Neuron (in vitro differentiated cells): ENCODE measurements around the gene DACT1.

Experiments
- H2AFZ ChIP-seq: one replicate; pipeline ENCODE4 v1.6.1; 2013; ENCODE audit warnings: low read depth, mild to moderate bottlenecking, inconsistent platforms, low read length, moderate library complexity
- H3K27me3 ChIP-seq: one replicate; pipeline ENCODE4 v1.6.1; 2013; ENCODE audit warnings: low read length; ENCODE audit not compliant: insufficient read depth
- H3K36me3 ChIP-seq: one replicate; pipeline ENCODE4 v1.6.1; 2013; ENCODE audit warnings: low read length; ENCODE audit not compliant: insufficient read depth
- H3K4me1 ChIP-seq: one replicate; pipeline ENCODE4 v1.6.1; 2013; ENCODE audit warnings: low read length; ENCODE audit not compliant: insufficient read depth
- H3K4me3 ChIP-seq: 2 replicates; pipeline ENCODE4 v1.5.1; 2013; ENCODE audit warnings: mild to moderate bottlenecking, low read length, moderate library complexity
- H3K9me3 ChIP-seq: one replicate; pipeline ENCODE4 v1.6.1; 2013; ENCODE audit warnings: low read length

DACT1 gene

GRCh38 chr14:58639842-58640484 is 2.2 kb downstream of the DACT1 start:
- Histone ChIP-seq H3K36me3 (no peaks in the 10 kb centered on the region), H3K4me3 (peak overlapping the region; percentile 67), H3K9me3 (no peaks in the 10 kb centered on the region)

GRCh38 chr14:58640959-58641358 is 3.2 kb downstream of the DACT1 start:
- H3K36me3 ChIP-seq: no peaks in the 10 kb centered on the region
- no peak overlapping the region for H2AFZ ChIP-seq
- H3K4me3 ChIP-seq: no peak overlapping the region
- peaks cover 17% of the 10 kb centered on the region for H3K4me1 ChIP-seq
- H3K9me3 ChIP-seq: no peaks in the 10 kb centered on the region
- H3K27me3 ChIP-seq: peaks cover 9% of the 10 kb centered on the region

More at GRCh38 chr14:58639842-58640484, 2.2 kb downstream of the DACT1 start:
- H2AFZ ChIP-seq: no peak overlapping the region
- H3K27me3 ChIP-seq: peaks cover 12% of the 10 kb centered on the region
- peaks cover 17% of the 10 kb centered on the region for H3K4me1 ChIP-seq

DNA sequence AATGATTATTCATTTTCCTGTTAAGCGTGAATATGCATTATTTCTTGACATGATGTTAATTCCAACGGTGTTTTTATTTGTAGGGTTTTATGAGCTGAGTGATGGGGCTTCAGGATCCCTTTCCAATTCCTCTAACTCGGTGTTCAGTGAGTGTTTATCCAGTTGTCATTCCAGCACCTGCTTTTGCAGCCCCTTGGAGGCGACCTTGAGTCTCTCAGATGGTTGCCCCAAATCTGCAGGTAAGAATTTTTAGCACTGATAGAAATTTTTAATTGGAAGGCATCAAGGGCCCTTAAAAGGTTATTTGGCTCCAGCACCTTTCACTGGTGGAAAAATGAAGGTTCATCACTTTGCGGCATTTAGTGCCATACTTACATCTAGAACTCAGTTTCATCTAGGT is 3.7 kb downstream of the DACT1 start:
- Histone ChIP-seq H3K9me3 (no peaks in the 10 kb centered on the region), H3K4me3 (no peak overlapping the region), H3K36me3 (no peaks in the 10 kb centered on the region), H2AFZ (no peak overlapping the region), H3K27me3 (peaks cover 5% of the 10 kb centered on the region), H3K4me1 (peaks cover 17% of the 10 kb centered on the region)

DNA sequence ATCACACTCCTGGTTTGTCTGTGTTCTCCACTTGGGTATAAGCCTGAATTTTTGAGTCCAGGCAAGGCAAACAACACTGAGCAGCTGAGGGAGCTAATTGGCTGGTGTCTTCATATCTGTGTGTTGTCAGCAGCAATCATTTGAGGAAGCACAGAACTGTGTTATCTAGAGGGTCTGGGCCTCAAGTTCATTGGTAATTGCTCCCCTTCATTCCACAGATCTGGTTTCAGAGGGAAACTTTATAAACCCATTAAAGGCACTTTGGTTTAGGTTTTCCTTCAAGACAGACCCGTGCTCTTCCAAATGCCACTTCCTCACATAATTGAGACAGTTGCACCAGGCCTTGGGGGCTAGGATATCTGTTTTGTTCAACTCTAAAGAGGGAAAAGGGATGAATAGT is 5.6 kb downstream of the DACT1 start:
- H3K36me3 ChIP-seq: no peaks in the 10 kb centered on the region
- no peaks in the 10 kb centered on the region for H3K9me3 ChIP-seq
- no peak overlapping the region for H3K4me3 ChIP-seq
- peaks cover 15% of the 10 kb centered on the region for H3K4me1 ChIP-seq
- H2AFZ ChIP-seq: no peak overlapping the region
- no peaks in the 10 kb centered on the region for H3K27me3 ChIP-seq

DNA sequence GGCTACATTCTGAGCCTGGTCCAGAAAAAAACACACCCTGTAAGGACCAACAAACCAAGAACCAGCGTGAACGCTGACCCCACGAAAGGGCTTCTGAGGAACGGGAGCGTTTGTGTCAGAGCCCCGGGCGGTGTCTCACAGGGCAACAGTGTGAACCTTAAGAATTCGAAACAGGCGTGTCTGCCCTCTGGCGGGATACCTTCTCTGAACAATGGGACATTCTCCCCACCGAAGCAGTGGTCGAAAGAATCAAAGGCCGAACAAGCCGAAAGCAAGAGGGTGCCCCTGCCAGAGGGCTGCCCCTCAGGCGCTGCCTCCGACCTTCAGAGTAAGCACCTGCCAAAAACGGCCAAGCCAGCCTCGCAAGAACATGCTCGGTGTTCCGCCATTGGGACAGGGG is 7.9 kb downstream of the DACT1 start:
- no peaks in the 10 kb centered on the region for H3K4me1 ChIP-seq
- H3K9me3 ChIP-seq: no peaks in the 10 kb centered on the region
- no peaks in the 10 kb centered on the region for H3K36me3 ChIP-seq
- no peak overlapping the region for H3K4me3 ChIP-seq
- H2AFZ ChIP-seq: no peak overlapping the region
- H3K27me3 ChIP-seq: no peaks in the 10 kb centered on the region

- Histone ChIP-seq H3K36me3 (no peaks in the 10 kb centered on the region), H3K4me3 (no peak overlapping the region), H3K27me3 (no peaks in the 10 kb centered on the region), H3K9me3 (no peaks in the 10 kb centered on the region), H2AFZ (no peak overlapping the region), H3K4me1 (no peaks in the 10 kb centered on the region)
Measured at GRCh38 chr14:58646479-58646878, 8.7 kb downstream of the DACT1 start.

DNA sequence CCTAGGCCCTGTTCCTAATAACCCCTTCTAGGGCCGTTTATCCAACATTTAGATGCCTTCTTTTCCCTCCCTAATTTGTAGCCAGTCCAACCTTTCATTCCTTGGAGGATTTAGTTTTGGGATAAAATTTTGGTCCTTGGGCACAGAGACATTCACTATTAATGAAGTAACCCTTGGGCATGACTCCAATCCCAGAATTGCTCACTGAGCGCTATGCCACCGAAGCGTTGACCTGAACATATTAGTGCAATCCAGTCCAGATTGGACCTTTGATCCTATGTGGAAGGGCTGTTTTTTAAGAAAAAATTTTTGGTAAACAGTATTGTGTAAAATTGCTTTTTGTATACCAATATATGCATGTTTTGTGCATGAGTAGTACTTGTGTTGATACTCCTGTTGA is 10.0 kb downstream of the DACT1 start:
- no peak overlapping the region for H3K4me3 ChIP-seq
- H3K9me3 ChIP-seq: no peaks in the 10 kb centered on the region
- H2AFZ ChIP-seq: no peak overlapping the region
- no peaks in the 10 kb centered on the region for H3K36me3 ChIP-seq
- no peaks in the 10 kb centered on the region for H3K4me1 ChIP-seq
- H3K27me3 ChIP-seq: no peaks in the 10 kb centered on the region

GRCh38 chr14:58650857-58651256 is 13.1 kb downstream of the DACT1 start:
- H2AFZ ChIP-seq: no peak overlapping the region
- H3K4me3 ChIP-seq: no peak overlapping the region
- no peaks in the 10 kb centered on the region for H3K36me3 ChIP-seq
- no peaks in the 10 kb centered on the region for H3K9me3 ChIP-seq
- H3K4me1 ChIP-seq: no peaks in the 10 kb centered on the region
- H3K27me3 ChIP-seq: no peaks in the 10 kb centered on the region

DNA sequence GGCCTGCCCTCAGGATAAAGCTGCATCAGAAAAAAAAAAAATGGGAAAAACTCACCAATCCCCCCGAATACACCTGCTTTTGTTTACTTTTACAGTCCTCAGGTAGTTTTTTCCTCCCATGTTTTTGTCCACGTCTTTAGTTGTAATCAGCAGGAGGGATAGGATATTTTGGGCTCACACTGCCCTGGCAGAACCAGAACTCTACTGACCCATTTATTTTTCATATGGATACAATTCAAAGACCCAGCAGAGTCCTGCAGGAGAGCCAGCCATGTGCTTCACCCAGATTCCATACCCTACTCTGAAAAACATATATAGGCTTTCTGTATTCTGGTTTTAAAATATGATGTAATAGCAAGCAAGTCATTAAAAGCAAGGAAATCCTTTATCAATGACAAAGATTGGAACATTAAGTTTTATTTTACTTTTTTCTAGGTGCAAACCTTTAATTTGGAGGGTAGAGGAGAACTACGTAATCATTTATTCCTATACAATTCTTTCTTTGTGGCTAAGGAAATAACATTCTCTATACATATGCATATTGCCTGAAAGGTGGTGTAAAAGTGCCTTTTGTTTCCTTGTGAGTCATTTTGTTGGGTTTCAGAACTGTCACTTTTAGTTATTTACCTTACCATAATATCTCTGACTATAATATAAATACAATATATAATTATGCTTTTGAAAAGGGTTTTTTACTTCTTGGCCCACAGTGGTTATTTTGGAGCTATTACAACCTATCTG is 19.1 kb downstream of the DACT1 start:
- Histone ChIP-seq H3K27me3 (no peaks in the 10 kb centered on the region), H3K4me1 (peaks cover 2% of the 10 kb centered on the region), H3K36me3 (no peaks in the 10 kb centered on the region), H3K9me3 (no peaks in the 10 kb centered on the region), H2AFZ (no peak overlapping the region), H3K4me3 (no peak overlapping the region)

DNA sequence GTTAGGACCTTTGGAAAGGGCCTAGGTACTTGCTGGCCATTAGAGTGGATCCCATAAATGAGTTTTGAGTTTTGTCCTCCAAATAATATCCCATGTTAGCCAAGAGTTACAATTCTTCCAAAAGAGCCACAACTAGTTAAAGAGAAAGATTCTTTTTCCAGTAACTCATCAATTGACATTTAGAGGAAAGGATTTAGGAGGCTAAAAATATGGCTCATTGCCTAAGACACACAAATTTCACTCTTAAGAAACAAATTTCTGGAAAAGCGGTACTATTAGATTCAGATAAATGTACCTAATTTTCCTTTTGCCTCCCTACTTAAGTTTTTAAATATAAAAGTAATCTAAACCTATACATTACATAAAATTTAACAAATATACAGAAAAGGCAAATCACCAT is 21.3 kb downstream of the DACT1 start:
- H3K27me3 ChIP-seq: no peaks in the 10 kb centered on the region
- H3K4me3 ChIP-seq: no peak overlapping the region

GRCh38 chr14:58659846-58660245 is 22.1 kb downstream of the DACT1 start:
- Histone ChIP-seq H2AFZ (no peak overlapping the region), H3K9me3 (no peaks in the 10 kb centered on the region), H3K4me1 (peaks cover 21% of the 10 kb centered on the region), H3K27me3 (no peaks in the 10 kb centered on the region), H3K4me3 (no peak overlapping the region), H3K36me3 (no peaks in the 10 kb centered on the region)

More for the DNA sequence above, 21.3 kb downstream of the DACT1 start:
- Histone ChIP-seq H2AFZ (no peak overlapping the region), H3K4me1 (peaks cover 16% of the 10 kb centered on the region), H3K36me3 (no peaks in the 10 kb centered on the region), H3K9me3 (no peaks in the 10 kb centered on the region)

DNA sequence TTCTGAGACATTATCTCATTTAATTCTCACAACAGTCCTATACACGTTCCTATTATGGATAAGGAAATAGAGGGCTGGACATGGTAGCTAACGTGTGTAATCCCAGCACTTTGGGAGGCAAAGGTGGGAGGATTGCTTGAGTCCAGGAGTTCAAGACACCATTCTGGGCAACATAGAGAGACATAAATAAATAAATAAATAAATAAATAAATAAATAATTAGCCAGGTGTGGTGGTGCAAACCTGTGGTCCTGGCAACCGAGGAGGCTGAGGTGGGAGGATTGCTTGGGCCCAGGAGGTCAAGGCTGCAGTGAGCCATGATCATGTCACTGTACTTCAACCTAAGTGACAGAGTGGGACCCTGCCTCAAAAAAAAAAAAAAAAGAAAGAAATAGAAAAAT is 22.6 kb downstream of the DACT1 start:
- no peaks in the 10 kb centered on the region for H3K27me3 ChIP-seq
- H3K9me3 ChIP-seq: no peaks in the 10 kb centered on the region
- peaks cover 21% of the 10 kb centered on the region for H3K4me1 ChIP-seq
- H3K4me3 ChIP-seq: no peak overlapping the region
- H3K36me3 ChIP-seq: no peaks in the 10 kb centered on the region
- H2AFZ ChIP-seq: no peak overlapping the region

- Histone ChIP-seq H3K4me3 (no peak overlapping the region), H3K27me3 (no peaks in the 10 kb centered on the region), H3K36me3 (no peaks in the 10 kb centered on the region), H3K9me3 (no peaks in the 10 kb centered on the region), H3K4me1 (peaks cover 21% of the 10 kb centered on the region), H2AFZ (no peak overlapping the region)
Measured at GRCh38 chr14:58662018-58662417, 24.3 kb downstream of the DACT1 start.
